SKM-1 treated with dmso at 0.1 percent for 144 hours (cell line): ENCODE measurements around the gene CLCN6.
"Not testable (repeated sequence)": the region's sequence is repeated elsewhere in the genome, so short reads cannot be mapped to it uniquely, and the experiment has no call there.

ENCODE experiments used
- DNase-seq: peaks from one replicate; lab custom pipeline; 2025; ENCODE audit not compliant: unreplicated experiment; lab: John Stamatoyannopoulos, UW

Gene CLCN6

DNA sequence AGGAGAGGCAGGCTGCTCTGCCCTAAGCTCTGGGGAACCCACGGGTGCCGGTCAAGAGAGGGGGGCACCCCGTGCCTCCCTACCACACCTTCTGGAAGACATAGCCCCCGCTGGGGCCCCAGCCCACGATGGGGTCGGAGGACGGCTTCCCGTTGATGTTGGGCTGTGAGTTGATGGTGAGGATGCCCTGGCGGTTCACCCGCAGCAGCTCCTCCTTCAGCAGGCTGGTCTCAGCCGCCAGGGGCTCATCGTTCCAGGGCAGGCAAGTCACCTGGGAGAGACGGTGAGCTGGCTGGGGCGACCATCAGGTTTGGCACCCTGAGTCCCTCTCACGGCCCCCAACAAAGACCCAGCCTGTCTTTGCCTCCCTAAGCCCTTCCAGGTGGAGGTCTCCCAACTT lies 12.2 kb upstream of the CLCN6 start:
- no peak for DNase-seq

- DNase-seq, result no peak
Observed at GRCh38 chr1:11794446-11795237, 11.3 kb upstream of the CLCN6 start.

DNA sequence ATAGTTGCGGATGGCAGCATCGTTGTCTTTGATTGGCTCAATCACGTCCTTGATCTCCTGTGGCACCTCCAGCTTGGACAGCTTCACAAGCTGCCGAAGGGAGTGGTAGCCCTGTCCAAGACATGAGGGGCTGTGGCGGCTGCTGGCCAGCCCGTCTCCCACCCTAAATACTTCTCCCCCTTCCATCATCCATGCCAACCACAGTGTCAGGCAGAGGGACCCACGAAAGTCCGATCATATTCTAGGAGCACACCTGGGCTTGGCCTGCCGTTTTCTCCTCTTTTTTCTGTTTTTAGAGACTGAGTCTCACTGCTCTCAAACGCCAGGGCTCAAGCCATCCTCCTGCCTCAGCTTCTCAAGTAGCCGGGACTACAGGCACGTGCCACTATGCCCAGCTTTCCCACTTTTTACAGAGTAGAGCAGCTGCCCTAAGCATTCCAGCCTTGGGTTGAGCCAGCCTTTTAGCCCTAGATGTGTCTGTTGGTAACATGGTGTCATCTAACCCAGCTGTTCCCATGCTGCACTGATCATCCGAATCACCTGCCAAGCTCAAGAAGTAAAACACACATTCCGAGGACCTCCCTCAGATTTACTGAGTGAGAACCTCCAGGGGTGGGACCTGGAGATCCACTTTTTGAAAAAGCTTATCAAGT lies 10.6 kb upstream of the CLCN6 start:
- DNase-seq, result no peak

DNA sequence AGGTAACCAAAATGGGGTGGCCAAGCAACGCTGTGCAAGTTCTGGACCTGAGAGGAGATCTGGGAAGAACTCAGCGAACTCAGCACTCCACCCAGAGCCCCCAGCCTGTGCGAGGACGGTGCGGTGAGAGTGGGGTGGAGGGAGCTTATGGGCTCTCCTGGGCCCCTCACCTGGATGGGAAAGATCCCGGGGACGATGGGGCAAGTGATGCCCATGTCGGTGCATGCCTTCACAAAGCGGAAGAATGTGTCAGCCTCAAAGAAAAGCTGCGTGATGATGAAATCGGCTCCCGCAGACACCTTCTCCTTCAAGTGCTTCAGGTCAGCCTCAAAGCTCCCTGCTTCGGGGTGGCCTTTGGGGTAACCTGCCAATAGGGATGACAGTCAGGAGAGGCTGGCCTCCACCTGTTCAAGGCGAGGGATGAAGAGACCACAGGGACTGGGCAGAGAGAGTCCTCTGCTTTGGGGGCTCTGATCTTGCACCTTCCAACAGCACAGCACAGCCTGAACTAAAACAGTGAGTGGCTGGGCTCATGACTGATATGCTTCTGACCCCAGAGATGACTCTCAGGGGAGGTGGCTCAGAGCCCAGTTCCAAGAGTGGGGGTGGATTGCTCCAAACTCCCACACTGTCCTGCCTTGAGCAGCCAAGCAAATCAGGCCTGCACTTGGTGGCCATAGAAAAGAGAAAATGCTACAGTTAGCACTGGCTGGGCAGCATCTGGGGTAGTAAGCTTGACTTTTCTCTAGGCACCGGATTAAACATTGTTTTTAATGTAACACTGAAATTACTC lies 9.8 kb upstream of the CLCN6 start:
- no peak for DNase-seq

- no peak for DNase-seq
Observed at GRCh38 chr1:11797525-11798216, 8.3 kb upstream of the CLCN6 start.

DNA sequence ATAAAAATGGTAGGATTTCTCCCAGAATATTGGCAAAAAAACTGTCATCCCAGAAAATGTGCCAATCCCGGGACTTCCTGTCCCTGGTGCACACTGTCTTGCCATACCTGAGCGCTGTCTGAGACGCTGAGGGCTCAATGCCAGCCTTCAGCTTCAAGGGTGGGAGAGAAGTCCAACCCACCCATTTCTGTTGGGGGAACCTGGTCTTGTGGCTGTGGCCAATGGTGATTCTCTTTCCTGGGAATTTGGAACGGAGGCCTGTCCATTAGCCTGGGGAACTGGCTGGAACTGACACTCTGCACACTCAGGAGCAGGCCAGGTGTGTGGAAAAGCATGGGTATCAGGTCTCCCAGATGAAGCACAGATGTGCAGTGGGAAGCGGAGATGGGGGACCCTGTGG lies 6.9 kb upstream of the CLCN6 start:
- no peak for DNase-seq

DNA sequence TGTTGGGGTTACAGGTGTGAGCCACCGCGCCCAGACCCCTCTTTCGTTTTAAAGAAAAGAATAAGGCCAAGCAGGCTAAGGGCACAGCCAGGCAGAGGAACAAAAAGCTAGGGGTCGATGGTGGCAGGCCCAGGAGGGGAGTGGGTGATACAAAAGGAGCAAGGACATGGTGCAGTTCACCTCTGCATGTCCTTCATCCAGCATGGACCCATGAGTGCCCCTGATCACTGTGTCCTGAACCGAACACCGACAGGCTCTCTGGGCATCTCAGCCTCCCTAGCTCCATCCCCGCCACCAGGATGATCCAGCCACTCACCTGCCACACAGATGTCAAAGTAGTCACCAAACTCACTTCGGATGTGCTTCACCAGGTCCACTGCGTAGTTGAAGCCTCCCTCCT lies 6.1 kb upstream of the CLCN6 start:
- no peak for DNase-seq

GRCh38 chr1:11800391-11800755 lies 5.6 kb upstream of the CLCN6 start:
- DNase-seq, result no peak

- no peak for DNase-seq
Observed at GRCh38 chr1:11800756-11801433, 5.1 kb upstream of the CLCN6 start.

GRCh38 chr1:11802616-11802972 lies 3.4 kb upstream of the CLCN6 start:
- no peak for DNase-seq

GRCh38 chr1:11802973-11803885 lies 2.8 kb upstream of the CLCN6 start:
- DNase-seq, result no peak

DNA sequence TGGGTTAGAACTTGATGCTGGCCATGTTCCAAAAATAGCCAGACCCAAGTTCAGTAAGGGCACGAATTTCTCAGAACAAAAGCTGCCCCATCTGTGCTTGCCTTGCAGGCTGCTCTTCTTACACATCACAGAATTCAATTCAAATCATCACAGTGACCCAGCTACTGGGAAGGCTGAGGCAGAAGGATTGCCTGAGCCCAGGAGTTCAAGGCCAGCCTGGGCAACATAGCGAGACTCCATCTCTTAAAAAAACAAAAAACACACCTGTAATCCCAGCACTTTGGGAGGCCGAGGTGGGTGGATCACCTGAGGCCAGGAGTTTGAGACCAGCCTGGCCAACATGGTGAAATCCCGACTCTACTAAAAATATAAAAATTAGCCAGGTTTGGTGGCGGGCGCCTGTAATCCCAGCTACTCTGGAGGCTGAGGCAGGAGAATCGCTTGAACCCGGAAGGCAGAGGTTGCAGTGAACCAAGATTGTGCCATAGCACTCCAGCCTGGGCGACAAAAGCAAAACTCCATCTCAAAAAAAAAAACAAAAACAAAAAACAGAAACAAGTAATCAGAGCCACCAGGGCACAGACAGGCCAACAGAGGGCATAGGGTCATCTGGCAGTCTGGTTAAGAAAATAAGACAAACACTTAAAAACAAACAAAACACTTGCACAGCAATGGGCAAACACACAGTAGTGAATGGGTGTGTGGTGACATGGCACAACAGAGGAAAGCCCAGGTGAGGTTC lies 1.9 kb upstream of the CLCN6 start:
- DNase-seq, result not testable (repeated sequence)

- DNase-seq, result no peak
Observed at GRCh38 chr1:11804666-11805421, 1.1 kb upstream of the CLCN6 start.

- DNase-seq, result no peak
Observed at GRCh38 chr1:11806307-11806936, 431 bp downstream of the CLCN6 start.

DNA sequence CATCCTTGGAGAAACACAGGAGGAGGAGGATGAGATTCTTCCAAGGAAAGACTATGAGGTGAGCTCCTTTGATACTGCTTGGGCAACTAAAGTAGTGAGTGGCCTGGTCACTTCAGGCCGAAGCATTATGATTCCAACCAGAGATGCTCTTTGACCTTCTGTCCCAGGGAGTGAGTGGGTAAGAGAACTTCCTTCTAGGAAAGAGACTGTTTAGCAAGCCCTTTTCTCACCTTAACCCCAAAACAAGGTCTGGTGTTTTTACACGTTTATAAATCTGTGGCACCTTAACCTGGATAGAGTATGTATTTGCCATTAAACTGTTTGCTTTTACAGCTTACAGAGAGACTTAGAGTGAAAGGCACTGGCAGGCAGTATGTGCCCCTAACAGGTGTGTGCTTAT lies 1.1 kb downstream of the CLCN6 start:
- no peak for DNase-seq

DNA sequence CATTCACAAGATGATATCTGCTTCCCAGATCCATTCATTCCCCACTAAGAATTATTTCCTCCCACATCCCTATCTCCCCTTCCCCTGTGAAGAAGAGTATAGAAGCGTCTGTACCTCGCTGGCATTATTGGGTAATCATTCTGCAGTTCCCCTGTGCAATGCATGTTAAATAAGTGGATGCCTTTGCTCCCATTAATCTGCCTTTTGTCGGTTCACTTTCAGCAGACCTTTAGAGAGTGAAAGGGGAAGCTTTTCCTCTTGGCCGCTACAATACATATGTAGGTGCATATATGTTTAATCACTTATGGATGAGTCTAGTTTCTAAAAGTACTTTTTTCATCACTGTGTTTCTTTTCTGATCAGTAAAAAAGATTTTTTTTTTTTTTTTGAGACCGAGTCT lies 7.0 kb downstream of the CLCN6 start:
- no peak for DNase-seq

DNA sequence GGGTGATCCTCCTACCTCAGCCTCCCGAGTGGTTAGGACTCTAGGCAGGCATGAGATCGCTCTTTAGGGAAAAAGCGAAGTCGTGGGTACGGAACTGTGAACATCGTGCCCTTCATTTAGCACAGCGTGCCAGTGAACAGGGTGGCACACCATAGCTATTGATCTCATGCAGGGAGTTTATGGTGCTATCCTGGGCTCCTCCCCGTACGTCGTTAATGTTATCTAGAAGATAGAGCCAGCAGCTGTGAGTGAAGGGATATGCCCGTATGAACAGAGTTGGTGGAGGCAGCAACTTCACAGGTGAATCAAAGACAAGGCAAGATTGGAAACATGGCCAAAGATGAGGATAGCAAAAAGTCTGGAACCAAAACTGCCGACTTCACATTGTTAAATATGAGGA lies 11.2 kb downstream of the CLCN6 start:
- DNase-seq, result no peak

DNA sequence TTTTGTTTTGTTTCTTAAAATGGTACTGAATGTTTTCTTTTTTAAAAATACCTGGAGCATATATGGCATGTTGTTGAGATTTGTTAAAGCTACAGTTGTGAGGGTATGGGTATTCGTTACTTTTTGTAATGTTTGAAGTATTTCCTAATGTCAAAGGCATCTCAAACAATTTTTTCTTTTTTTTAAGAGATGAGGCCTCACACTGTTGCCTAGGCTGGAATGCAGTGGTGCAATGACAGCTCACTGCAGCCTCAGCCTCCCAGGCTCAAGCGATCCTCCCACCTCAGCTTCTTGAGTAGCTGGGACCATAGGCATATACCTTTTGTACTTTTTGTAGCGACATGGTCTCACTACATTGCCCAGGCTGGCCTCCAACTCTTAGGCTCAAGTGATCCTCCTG lies 16.1 kb downstream of the CLCN6 start:
- no peak for DNase-seq
